Neural cell (in vitro differentiated cells): ENCODE data around the gene HAO1. TPM values are rescaled to one million over a fixed set of nuclear protein-coding genes. Genes with fewer than 3 reads are reported as not detected.

Experiments used
- H2AFZ ChIP-seq: fragments of 200-600, 300-800 bp; sonication (generic), shearing (Covaris generic); 2 replicates; pipeline ENCODE4 v1.6.0; 2014; ENCODE audit warnings: low read depth, mild to moderate bottlenecking, antibody characterized with exemption, low read length, moderate library complexity
- H3F3A ChIP-seq: fragments of 200-600 bp; shearing (Covaris generic); 2 replicates; pipeline ENCODE4 v1.6.1; 2016; ENCODE audit warnings: mild to moderate bottlenecking, moderate library complexity, mixed read lengths, antibody characterized with exemption, low read length; ENCODE audit not compliant: insufficient read depth, poor library complexity, severe bottlenecking
- H3K27ac ChIP-seq: fragments of 200-600, 300-800 bp; sonication (generic), shearing (Covaris generic); 2 replicates; pipeline ENCODE4 v1.5.1; 2014; ENCODE audit warnings: mild to moderate bottlenecking, low read length, moderate library complexity
- H3K27me3 ChIP-seq: fragments of 300-800, 200-600 bp; sonication (generic), shearing (Covaris generic); 2 replicates; pipeline ENCODE4 v1.6.0; 2014; ENCODE audit warnings: mild to moderate bottlenecking, low read depth, low read length, moderate library complexity; ENCODE audit not compliant: insufficient read depth
- H3K36me3 ChIP-seq: fragments of 300-800, 200-600 bp; sonication (generic), shearing (Covaris generic); 2 replicates; pipeline ENCODE4 v1.5.1; 2014; ENCODE audit warnings: mild to moderate bottlenecking, antibody characterized with exemption, low read length, moderate library complexity; ENCODE audit not compliant: insufficient read depth
- H3K4me2 ChIP-seq: fragments of 300-800, 200-600 bp; sonication (generic), shearing (Covaris generic); 2 replicates; pipeline ENCODE4 v1.6.0; 2014; ENCODE audit warnings: mild to moderate bottlenecking, low read length
- H3K4me3 ChIP-seq: fragments of 300-800, 200-600 bp; sonication (generic), shearing (Covaris generic); 2 replicates; pipeline ENCODE4 v1.5.1; 2014; ENCODE audit warnings: mild to moderate bottlenecking, low read length, moderate library complexity
- H3K79me2 ChIP-seq: fragments of 200-600 bp; shearing (Covaris generic); replicated peaks from 2 replicates; pipeline ENCODE4 v1.6.0; 2014; ENCODE audit warnings: mild to moderate bottlenecking, low read length, moderate library complexity; ENCODE audit not compliant: insufficient read depth
- H3K9ac ChIP-seq: fragments of 300-800, 200-600 bp; sonication (generic), shearing (Covaris generic); 2 replicates; pipeline ENCODE4 v1.6.1; 2016; ENCODE audit warnings: mild to moderate bottlenecking, low read length, mixed read lengths
- H3K9me2 ChIP-seq: fragments of 200-600 bp; shearing (Covaris generic); 2 replicates; pipeline ENCODE4 v1.6.1; 2016; ENCODE audit warnings: mild to moderate bottlenecking, low read length, mixed read lengths; ENCODE audit not compliant: insufficient read depth
- H3K9me3 ChIP-seq: fragments of 200-600, 300-800 bp; sonication (generic), shearing (Covaris generic); 2 replicates; pipeline ENCODE4 v1.6.1; 2016; ENCODE audit warnings: mild to moderate bottlenecking, mixed run types, low read length, moderate library complexity, mixed read lengths
- H4K20me1 ChIP-seq: fragments of 200-600 bp; shearing (Covaris generic); 2 replicates; pipeline ENCODE4 v1.6.1; 2016; ENCODE audit warnings: mild to moderate bottlenecking, mixed run types; ENCODE audit not compliant: insufficient read depth
- EP300 ChIP-seq: fragments of 450-650 bp; conservative IDR thresholded peaks from 2 replicates; pipeline ENCODE4 v1.6.1; 2014; ENCODE audit warnings: antibody characterized with exemption, mild to moderate bottlenecking, moderate library complexity; ENCODE audit not compliant: poor library complexity, severe bottlenecking
- EZH2 ChIP-seq: fragments of 200-600, 300-800 bp; shearing (Covaris generic), sonication (generic); IDR thresholded peaks from 2 replicates; pipeline ENCODE4 v1.6.1; 2014; ENCODE audit warnings: antibody characterized with exemption, low read length, borderline replicate concordance, mild to moderate bottlenecking; ENCODE audit not compliant: insufficient read depth, poor library complexity, severe bottlenecking
- MXI1 ChIP-seq: fragments of 450-650 bp; conservative IDR thresholded peaks from 2 replicates; pipeline ENCODE4 v1.6.1; 2014; ENCODE audit warnings: antibody characterized with exemption, mild to moderate bottlenecking; ENCODE audit not compliant: poor library complexity, severe bottlenecking
- POLR2AphosphoS5 ChIP-seq: IDR thresholded peaks from 2 replicates; pipeline ENCODE4 v1.6.1; 2012
- RAD21 ChIP-seq: fragments of 450-650 bp; conservative IDR thresholded peaks from 2 replicates; pipeline ENCODE4 v1.6.1; 2014; ENCODE audit warnings: antibody characterized with exemption, mild to moderate bottlenecking, moderate library complexity
- REST ChIP-seq: IDR thresholded peaks from 2 replicates; pipeline ENCODE4 v1.6.1; 2012; ENCODE audit warnings: borderline replicate concordance
- SMC3 ChIP-seq: fragments of 450-650 bp; conservative IDR thresholded peaks from 2 replicates; pipeline ENCODE4 v1.6.1; 2014; ENCODE audit warnings: antibody characterized with exemption, mild to moderate bottlenecking, moderate library complexity; ENCODE audit not compliant: poor library complexity
- TAF1 ChIP-seq: IDR thresholded peaks from 2 replicates; pipeline ENCODE4 v1.6.1; 2012; ENCODE audit warnings: low read depth
- polyA plus RNA-seq: library from polyadenylated mRNA; depleted of rRNA; stranded (reverse); fragments of >200 nt; gene quantifications from 2 replicates; pipeline ENCODE4 v1.2.3, GENCODE V29; 2014
- TF ChIP-seq, protein P1 (sequence below): fragments of 450-650 bp; IDR thresholded peaks from 2 replicates; pipeline ENCODE4 v1.5.1; 2014; ENCODE audit warnings: antibody characterized with exemption, mild to moderate bottlenecking, moderate library complexity; ENCODE audit not compliant: poor library complexity, severe bottlenecking

HAO1 gene
- polyA plus RNA-seq, 1 donor from 2014 or later, result not detected

- Histone ChIP-seq H3K36me3 (no peaks in the 10 kb centered on the region), H3K79me2 (no peaks in the 10 kb centered on the region), H3K27me3 (no peaks in the 10 kb centered on the region), H3K9me2 (no peaks in the 10 kb centered on the region), H3K4me2 (no peak overlapping the region), H3F3A (no peaks in the 10 kb centered on the region), H3K9ac (no peak overlapping the region), H3K27ac (no peak overlapping the region), H2AFZ (no peak overlapping the region), H3K9me3 (no peaks in the 10 kb centered on the region), H4K20me1 (no peaks in the 10 kb centered on the region), H3K4me3 (no peak overlapping the region)
- TF ChIP-seq EP300 (no peak), MXI1 (no peak), REST (no peak), TAF1 (no peak), EZH2 (no peak)
- TF ChIP-seq, protein P1, sequence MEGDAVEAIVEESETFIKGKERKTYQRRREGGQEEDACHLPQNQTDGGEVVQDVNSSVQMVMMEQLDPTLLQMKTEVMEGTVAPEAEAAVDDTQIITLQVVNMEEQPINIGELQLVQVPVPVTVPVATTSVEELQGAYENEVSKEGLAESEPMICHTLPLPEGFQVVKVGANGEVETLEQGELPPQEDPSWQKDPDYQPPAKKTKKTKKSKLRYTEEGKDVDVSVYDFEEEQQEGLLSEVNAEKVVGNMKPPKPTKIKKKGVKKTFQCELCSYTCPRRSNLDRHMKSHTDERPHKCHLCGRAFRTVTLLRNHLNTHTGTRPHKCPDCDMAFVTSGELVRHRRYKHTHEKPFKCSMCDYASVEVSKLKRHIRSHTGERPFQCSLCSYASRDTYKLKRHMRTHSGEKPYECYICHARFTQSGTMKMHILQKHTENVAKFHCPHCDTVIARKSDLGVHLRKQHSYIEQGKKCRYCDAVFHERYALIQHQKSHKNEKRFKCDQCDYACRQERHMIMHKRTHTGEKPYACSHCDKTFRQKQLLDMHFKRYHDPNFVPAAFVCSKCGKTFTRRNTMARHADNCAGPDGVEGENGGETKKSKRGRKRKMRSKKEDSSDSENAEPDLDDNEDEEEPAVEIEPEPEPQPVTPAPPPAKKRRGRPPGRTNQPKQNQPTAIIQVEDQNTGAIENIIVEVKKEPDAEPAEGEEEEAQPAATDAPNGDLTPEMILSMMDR, result no peak
These were observed 2.9 kb downstream of the HAO1 start for GRCh38 chr20:7937328-7937727.

GRCh38 chr20:7935027-7935551 lies 5.2 kb downstream of the HAO1 start:
- no peaks in the 10 kb centered on the region for H3K79me2 ChIP-seq
- no peaks in the 10 kb centered on the region for H3K9me2 ChIP-seq
- H3K9ac ChIP-seq, result no peak overlapping the region
- no peaks in the 10 kb centered on the region for H3K36me3 ChIP-seq
- H3K27ac ChIP-seq, result no peak overlapping the region
- no peak for TF ChIP-seq POLR2AphosphoS5
- TF ChIP-seq RAD21, result no peak
- TF ChIP-seq EP300, result no peak
- no peak for TF ChIP-seq MXI1
- TF ChIP-seq TAF1, result no peak
- TF ChIP-seq REST, result no peak
- TF ChIP-seq SMC3, result no peak
- no peak for TF ChIP-seq EZH2
- TF ChIP-seq, protein P1, result no peak
- H2AFZ ChIP-seq, result no peak overlapping the region
- H3K4me2 ChIP-seq, result no peak overlapping the region
- no peaks in the 10 kb centered on the region for H3K27me3 ChIP-seq
- H3F3A ChIP-seq, result no peaks in the 10 kb centered on the region
- H3K9me3 ChIP-seq, result no peaks in the 10 kb centered on the region
- H4K20me1 ChIP-seq, result no peaks in the 10 kb centered on the region
- H3K4me3 ChIP-seq, result no peak overlapping the region
